Activated gamma-delta T cell treated with anti-CD3 and anti-CD28 coated beads, Interleukin-2, amount 50 U/mL, for 16 hours (primary cell): Measurements from ENCODE around the gene PEA15.
A peak's percentile ranks its signal among the peaks of the same experiment; 100 is the strongest.

Experiments used
- DNase-seq: peaks from one replicate; pipeline ENCODE4 v3.0.0-alpha.2; 2020; ENCODE audit warnings: low read depth

The PEA15 gene

GRCh38 chr1:160239582-160240299 lies 34.6 kb downstream of the PEA15 start:
- no peak for DNase-seq

- no peak for DNase-seq
These were observed 38.6 kb downstream of the PEA15 start for GRCh38 chr1:160243767-160244166.

GRCh38 chr1:160244209-160244608 lies 39.0 kb downstream of the PEA15 start:
- no peak for DNase-seq

GRCh38 chr1:160245434-160245833 lies 40.2 kb downstream of the PEA15 start:
- no peak for DNase-seq

- DNase-seq, result no peak
These were observed 41.9 kb downstream of the PEA15 start for GRCh38 chr1:160247053-160247452.

GRCh38 chr1:160251011-160251410 lies 45.8 kb downstream of the PEA15 start:
- DNase-seq, result no peak

GRCh38 chr1:160251687-160252526 lies 46.7 kb downstream of the PEA15 start:
- peak; percentile 26 for DNase-seq

- DNase-seq, result no peak
These were observed 50.7 kb downstream of the PEA15 start for GRCh38 chr1:160255781-160256300.

GRCh38 chr1:160256396-160257046 lies 51.3 kb downstream of the PEA15 start:
- no peak for DNase-seq

- DNase-seq, result no peak
These were observed 52.3 kb downstream of the PEA15 start for GRCh38 chr1:160257411-160258015.

- DNase-seq, result no peak
These were observed 53.1 kb downstream of the PEA15 start for GRCh38 chr1:160258177-160258798.

- no peak for DNase-seq
These were observed 55.5 kb downstream of the PEA15 start for GRCh38 chr1:160260406-160261382.

GRCh38 chr1:160261556-160261892 lies 56.3 kb downstream of the PEA15 start:
- DNase-seq, result peak; percentile 69

GRCh38 chr1:160261893-160262794 lies 57.0 kb downstream of the PEA15 start, which contains the start of gene DCAF8:
TSS of gene DCAF8 (minus strand) at chr1:160262549. CDS start at chr1:160244008, 18,541 bp downstream.
- DNase-seq, result peak; percentile 97

GRCh38 chr1:160264795-160265307 lies 59.7 kb downstream of the PEA15 start:
- DNase-seq, result no peak
